Measurements from ENCODE around the gene BTBD7. TPM values are rescaled to one million over a fixed set of nuclear protein-coding genes. Genes with fewer than 3 reads are reported as not detected.

BTBD7 gene
- total and polyA plus RNA-seq, 5 donors = 8.5 to 32.2 (median 28.2) TPM

DNA sequence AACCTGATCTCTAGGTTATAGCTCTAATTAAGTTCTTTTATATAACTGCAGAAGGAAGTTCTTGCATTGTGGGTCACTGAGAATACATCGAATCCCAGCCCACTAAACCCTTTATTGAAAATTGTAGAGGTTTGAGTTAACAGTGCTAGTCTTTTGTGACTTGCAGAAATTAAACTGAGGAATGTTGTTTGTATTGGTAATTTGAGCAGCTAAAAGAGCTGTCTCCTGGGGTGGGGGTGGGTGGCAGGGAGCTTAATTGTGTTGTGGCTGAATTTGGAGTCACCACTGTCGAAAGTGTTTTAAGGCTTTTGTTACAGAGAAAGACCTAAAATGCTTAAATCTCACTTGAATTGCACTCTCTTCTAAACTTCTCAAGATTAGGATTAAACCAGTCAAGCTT is 11.0 kb upstream of the BTBD7 start:
- WGBS = 75% methylated on average over 2 of the region's 2 CpGs
- ATAC-seq = no peak
- Histone ChIP-seq H3K27ac (ENCODE audit: low read length) (no peak overlapping the region), H3K9me3 (ENCODE audit: control insufficient read depth, low read length) (no peaks in the 10 kb centered on the region), H3K27me3 (ENCODE audit: control insufficient read depth, insufficient read depth) (no peaks in the 10 kb centered on the region), H3K4me1 (ENCODE audit: control insufficient read depth, insufficient read depth, low read length) (no peaks in the 10 kb centered on the region), H3K4me3 (ENCODE audit: low read length) (no peak overlapping the region)
- no peak for DNase-seq
- intact Hi-C loops (cut with DNase I) = no loop called here

DNA sequence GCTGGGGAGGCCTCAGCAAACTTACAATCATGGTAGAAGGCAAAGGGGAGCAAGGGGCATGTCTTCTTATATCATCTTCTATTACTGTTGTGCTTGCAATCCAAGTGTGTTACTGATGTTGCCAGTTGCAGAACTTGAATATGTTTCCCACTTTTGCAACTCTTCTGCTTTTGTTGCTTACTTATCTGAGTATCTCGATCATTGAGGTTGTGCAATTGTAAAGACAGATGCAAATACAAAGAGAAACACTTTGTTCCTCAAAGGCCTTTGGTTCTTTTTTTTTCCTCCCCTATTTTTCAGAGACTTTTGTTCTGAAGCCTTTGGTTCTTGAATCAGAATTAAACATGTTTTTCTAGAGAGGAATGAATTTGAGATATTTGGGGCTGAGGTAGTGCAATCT is 10.4 kb upstream of the BTBD7 start:
- H3K4me3 ChIP-seq (ENCODE audit: low read length) = no peak overlapping the region
- no peaks in the 10 kb centered on the region for H3K4me1 ChIP-seq (ENCODE audit: control insufficient read depth, insufficient read depth, low read length)
- intact Hi-C loops (cut with DNase I) = no loop called here
- ATAC-seq (no peak), DNase-seq (no peak)
- H3K27ac ChIP-seq (ENCODE audit: low read length) = no peak overlapping the region
- H3K9me3 ChIP-seq (ENCODE audit: control insufficient read depth, low read length) = no peaks in the 10 kb centered on the region
- 71% methylated on average over 1 of the region's 1 CpG for WGBS
- H3K27me3 ChIP-seq (ENCODE audit: control insufficient read depth, insufficient read depth) = no peaks in the 10 kb centered on the region

DNA sequence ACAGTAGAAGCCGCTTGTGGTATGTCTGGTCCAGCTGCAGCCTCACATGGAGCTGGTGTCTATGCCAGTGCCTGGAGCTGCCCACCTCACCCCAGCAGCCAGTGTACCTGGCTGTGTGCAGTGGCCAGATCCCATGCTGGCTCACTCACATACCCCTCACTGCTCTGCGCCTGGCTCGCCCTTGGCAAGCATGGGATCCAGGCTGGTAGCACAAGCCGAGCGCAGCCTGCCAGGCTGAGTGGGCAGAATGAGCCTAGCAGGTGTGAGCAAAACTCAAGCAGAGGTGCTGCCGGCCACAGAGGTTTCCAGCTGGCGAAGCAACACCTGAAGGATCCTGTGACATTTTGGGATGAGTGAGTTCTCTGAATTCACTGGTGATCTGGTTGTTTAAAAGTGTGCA is 5.0 kb upstream of the BTBD7 start:
- WGBS = 98% methylated on average over 7 of the region's 7 CpGs

DNA sequence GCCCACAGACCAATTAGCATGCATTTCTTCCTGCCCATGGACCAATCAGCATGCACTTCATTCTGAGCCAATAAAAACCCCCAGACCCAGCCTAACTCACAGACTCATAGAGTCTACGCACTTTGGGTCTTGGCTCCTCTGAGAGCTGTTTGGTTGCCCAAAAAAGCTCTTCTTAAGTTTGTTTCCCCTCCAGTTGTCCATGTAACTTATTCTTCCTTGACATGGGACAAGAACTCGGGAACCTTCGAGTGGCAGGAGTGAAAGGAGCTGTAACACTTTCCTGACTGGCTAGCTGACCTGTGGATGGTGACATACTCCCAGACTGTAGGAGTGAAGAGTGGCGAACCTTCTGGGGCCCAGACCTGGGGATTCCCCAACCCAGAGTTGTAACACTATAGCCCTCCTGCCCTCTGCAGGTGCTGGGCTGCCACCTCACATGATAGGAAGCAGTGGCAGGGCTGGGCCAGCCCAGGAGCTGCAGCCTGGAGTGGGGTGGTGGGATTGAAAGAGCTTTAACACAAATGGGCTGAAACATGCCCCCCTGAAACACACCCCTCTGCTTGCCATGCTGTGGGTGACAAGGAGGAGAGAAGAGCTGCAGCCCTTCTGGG is 4.4 kb upstream of the BTBD7 start:
- WGBS = 97% methylated on average over 4 of the region's 4 CpGs
- Histone ChIP-seq H3K27ac (ENCODE audit: low read length) (no peak overlapping the region), H3K4me3 (ENCODE audit: low read length) (no peak overlapping the region), H3K27me3 (ENCODE audit: control insufficient read depth, insufficient read depth) (no peaks in the 10 kb centered on the region), H3K9me3 (ENCODE audit: control insufficient read depth, low read length) (no peaks in the 10 kb centered on the region), H3K4me1 (ENCODE audit: control insufficient read depth, insufficient read depth, low read length) (no peaks in the 10 kb centered on the region)
- intact Hi-C loops (cut with DNase I) = no loop called here
- ATAC-seq (no peak), DNase-seq (no peak)

More for the DNA sequence above, 5.0 kb upstream of the BTBD7 start:
- Histone ChIP-seq H3K4me3 (ENCODE audit: low read length) (no peak overlapping the region), H3K4me1 (ENCODE audit: control insufficient read depth, insufficient read depth, low read length) (no peaks in the 10 kb centered on the region), H3K9me3 (ENCODE audit: control insufficient read depth, low read length) (no peaks in the 10 kb centered on the region), H3K27ac (ENCODE audit: low read length) (no peak overlapping the region), H3K27me3 (ENCODE audit: control insufficient read depth, insufficient read depth) (no peaks in the 10 kb centered on the region)
- ATAC-seq (no peak), DNase-seq (no peak)
- intact Hi-C loops (cut with DNase I) = no loop called here

DNA sequence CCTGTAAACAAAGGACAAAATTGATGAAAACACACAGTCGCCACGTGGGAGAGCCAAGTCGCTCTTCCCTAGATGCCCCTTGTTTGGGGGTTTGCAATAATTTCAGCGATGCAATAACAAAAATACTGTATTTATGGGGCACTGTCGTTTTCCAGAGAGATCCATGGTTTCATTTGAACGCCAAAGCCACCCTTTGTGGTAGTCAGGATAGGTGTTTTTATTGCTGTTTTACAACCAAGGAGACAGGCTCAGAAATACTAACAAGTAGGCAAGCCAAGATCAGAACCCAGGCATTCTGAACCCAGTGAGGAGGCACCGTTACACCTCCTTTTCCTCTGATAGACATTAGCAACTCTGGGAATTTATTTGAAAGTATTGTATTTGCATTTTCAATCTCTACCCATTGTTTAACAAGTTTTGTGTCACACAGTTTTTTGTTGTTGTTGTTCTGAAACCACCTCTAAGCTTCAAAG is 831 bp upstream of the BTBD7 start:
- no peak for ATAC-seq
- peak overlapping the region; percentile 94 for H3K27ac ChIP-seq (ENCODE audit: low read length)
- intact Hi-C loops (cut with DNase I) = no loop called here
- no peak for DNase-seq
- no peaks in the 10 kb centered on the region for H3K4me1 ChIP-seq (ENCODE audit: control insufficient read depth, insufficient read depth, low read length)
- WGBS = 5% methylated on average over 7 of the region's 7 CpGs
- no peaks in the 10 kb centered on the region for H3K27me3 ChIP-seq (ENCODE audit: control insufficient read depth, insufficient read depth)
- no peaks in the 10 kb centered on the region for H3K9me3 ChIP-seq (ENCODE audit: control insufficient read depth, low read length)
- H3K4me3 ChIP-seq (ENCODE audit: low read length) = peak overlapping the region; percentile 86

DNA sequence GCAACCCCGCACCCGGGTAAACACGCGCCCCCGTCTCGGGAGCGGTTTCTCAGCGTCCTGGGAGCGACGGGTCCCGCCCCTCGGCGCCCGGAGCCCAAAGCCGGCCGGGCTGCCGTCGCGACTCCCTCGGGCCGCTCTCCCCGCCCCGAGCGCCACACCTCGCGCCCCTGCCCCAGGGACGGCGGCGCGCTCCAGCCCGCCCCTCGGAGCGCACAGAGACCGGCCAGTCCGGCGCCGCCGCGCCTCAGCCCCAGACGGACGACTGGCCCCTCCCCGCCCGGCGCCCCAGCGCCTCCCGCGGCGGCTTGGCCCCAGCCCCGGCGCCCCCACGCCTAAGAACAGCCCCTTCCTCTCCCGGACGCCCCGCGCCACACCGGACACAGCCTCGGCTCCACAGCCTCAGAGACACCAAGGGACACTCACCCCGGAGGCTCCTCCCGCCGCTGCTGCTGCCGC is 411 bp downstream of the BTBD7 start:
- WGBS = under 1% methylated on average over 61 of the region's 61 CpGs
- Histone ChIP-seq H3K27ac (ENCODE audit: low read length) (peak overlapping the region; percentile 97), H3K4me1 (ENCODE audit: control insufficient read depth, insufficient read depth, low read length) (no peaks in the 10 kb centered on the region), H3K27me3 (ENCODE audit: control insufficient read depth, insufficient read depth) (no peaks in the 10 kb centered on the region), H3K9me3 (ENCODE audit: control insufficient read depth, low read length) (no peaks in the 10 kb centered on the region), H3K4me3 (ENCODE audit: low read length) (peak overlapping the region; percentile 86)
- DNase-seq = peak; percentile 70 to 87 (median 85)
- intact Hi-C loops (cut with DNase I) = no loop called here
- ATAC-seq = peak; percentile 86 to 87

DNA sequence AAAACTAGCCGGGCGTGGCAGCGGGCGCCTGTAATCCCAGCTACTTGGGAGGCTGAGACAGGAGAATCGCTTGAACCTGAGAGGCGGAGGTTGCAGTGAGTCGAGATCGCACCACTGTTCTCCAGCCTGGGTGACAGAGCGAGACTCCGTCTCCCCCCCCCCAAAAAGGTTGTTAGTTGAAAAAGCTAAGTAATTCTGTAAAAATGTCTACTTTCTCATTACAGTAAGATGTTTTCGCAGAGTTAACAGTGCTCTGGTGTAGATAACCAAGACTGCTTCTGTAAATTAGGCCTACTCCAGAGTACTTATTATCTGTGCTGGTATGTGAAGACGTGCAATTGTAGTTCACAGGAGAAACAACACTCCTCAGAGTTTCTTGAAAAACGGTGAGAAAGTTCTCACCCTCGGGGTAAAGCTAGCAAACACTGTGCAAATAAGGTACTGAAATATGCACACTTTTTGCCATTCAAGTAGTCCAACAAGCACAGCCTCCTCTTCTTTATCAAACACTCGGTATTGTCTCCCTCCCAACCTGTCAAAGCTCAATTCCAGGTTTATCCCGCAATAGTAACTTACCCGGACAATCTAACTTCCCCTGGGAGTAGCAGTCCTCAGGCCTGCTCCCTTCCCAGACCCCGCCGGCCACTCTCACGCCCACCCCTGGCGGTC is 974 bp downstream of the BTBD7 start:
- 27% methylated on average over 21 of the region's 21 CpGs for WGBS
- intact Hi-C loops (cut with DNase I) = no loop called here
- no peak for ATAC-seq
- Histone ChIP-seq H3K9me3 (ENCODE audit: control insufficient read depth, low read length) (no peaks in the 10 kb centered on the region), H3K4me1 (ENCODE audit: control insufficient read depth, insufficient read depth, low read length) (no peaks in the 10 kb centered on the region), H3K27me3 (ENCODE audit: control insufficient read depth, insufficient read depth) (no peaks in the 10 kb centered on the region), H3K4me3 (ENCODE audit: low read length) (peak overlapping the region; percentile 86), H3K27ac (ENCODE audit: low read length) (peak overlapping the region; percentile 97)
- no peak for DNase-seq

DNA sequence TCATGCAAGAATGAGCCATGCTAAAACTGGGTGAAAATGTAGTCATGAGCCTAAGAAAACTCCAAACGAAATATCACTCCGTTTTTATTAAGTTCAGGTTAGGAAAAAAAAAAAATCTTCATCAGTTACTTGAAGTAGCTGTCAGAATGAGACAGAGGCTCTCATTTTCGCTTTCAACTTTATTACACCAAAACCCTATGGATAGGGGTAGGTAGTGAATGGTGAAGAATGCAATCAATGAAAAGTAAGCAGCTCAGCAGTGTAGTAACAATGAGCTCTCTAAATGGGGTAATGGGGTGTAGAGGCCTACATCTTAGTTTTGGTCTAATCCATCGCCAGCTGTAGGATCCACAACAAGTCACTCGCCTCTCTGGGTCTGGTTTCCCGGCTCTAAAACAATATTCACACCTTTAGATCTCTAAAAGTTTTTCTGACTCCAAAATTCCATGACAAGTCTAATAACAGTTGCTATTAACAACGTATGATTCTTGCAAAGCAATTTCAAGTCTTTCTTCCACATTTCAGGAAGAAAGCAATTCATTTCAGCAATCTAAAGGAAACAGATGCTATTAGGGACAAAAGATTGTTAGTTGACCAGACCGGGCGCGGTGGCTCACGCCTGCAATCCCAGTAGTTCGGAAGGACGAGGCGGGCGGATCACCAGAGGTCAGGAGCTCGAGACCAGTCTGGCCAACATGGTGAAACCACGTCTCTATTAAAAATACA is 1.7 kb downstream of the BTBD7 start:
- Histone ChIP-seq H3K4me1 (ENCODE audit: control insufficient read depth, insufficient read depth, low read length) (peaks cover under 1% of the 10 kb centered on the region), H3K27me3 (ENCODE audit: control insufficient read depth, insufficient read depth) (no peaks in the 10 kb centered on the region), H3K27ac (ENCODE audit: low read length) (peak overlapping the region; percentile 97), H3K4me3 (ENCODE audit: low read length) (peak overlapping the region; percentile 86), H3K9me3 (ENCODE audit: control insufficient read depth, low read length) (no peaks in the 10 kb centered on the region)
- DNase-seq (peak; percentile 65 to 75 (median 69)), ATAC-seq (peak in 1 of 2 donors; percentile 44)
- intact Hi-C loops (cut with DNase I) = no loop called here
- WGBS = 42% methylated on average over 17 of the region's 17 CpGs

DNA sequence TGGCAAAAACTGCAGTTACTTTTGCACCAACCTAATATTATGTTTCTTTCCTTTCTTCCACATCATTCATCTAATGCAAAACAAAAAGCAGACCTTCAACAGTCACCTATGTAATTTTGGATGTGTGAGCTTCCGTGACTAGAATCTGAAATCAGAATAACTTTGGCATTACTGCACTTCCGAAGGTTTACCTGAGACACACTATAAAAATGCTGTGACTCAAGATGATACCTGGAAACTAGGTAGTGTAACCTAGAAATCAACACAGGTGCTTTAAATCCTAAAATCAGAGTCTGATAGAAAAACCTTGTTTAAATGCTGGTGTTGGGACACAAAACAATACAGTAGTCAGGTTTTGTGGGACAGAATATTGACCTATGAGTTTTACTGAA is 2.2 kb downstream of the BTBD7 start:
- 88% methylated on average over 2 of the region's 2 CpGs for WGBS
- no peaks in the 10 kb centered on the region for H3K27me3 ChIP-seq (ENCODE audit: control insufficient read depth, insufficient read depth)
- no peak overlapping the region for H3K27ac ChIP-seq (ENCODE audit: low read length)
- H3K4me3 ChIP-seq (ENCODE audit: low read length) = no peak overlapping the region
- intact Hi-C loops (cut with DNase I) = no loop called here
- H3K4me1 ChIP-seq (ENCODE audit: control insufficient read depth, insufficient read depth, low read length) = peaks cover 2% of the 10 kb centered on the region
- no peak for ATAC-seq
- DNase-seq = no peak
- no peaks in the 10 kb centered on the region for H3K9me3 ChIP-seq (ENCODE audit: control insufficient read depth, low read length)

DNA sequence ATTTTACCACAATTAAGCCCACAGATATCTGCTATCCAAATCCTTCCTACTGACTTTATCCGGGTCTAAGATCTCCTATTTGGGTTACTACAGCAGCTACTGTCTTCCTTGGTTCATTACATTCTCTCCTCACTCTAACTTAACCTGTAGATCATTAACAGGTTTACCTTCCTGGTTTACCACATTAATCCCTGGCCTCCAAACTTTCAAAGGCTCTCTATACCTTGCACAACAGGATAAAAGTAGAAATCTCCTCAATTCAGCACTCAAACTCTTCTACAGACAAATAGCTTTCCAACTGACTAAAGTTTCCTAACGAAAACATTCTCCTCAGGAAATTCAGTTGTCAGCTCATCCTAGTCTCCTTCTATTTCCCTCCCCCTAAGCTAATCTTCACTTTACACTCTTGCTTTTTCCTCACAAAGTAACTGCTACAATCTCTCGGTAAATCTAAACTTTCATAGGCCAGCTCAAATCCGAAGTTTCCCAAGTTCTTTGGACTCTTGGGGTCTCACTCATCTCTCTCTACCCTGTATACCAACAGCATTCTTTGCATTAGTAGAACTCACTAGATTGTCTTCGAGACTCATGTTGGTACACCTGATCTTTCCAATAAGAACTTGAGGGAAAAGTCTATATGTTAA is 2.7 kb downstream of the BTBD7 start:
- intact Hi-C loops (cut with DNase I) = no loop called here
- WGBS = 72% methylated on average over 5 of the region's 5 CpGs
- no peak overlapping the region for H3K27ac ChIP-seq (ENCODE audit: low read length)

DNA sequence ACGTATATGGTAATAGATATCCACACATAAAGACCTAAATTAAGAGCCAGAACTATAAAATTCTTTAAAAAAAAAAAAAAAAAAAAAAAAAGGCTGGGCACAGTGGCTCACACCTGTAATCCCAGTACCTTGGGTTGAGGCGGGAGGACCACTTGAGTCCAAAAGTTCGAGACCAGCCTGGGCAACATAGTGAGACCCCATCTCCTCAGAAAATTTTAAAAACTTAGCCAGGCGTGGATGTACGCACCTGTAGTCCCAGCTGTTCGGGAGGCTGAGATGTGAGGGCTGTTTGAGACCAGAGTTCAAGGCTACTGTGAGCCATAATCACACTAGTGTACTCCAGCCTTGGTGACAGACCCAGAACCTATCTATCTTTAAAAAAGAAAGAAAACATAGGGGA is 4.3 kb downstream of the BTBD7 start:
- no peak for ATAC-seq
- 97% methylated on average over 6 of the region's 6 CpGs for WGBS
- intact Hi-C loops (cut with DNase I) = no loop called here

More for the DNA sequence above, 2.7 kb downstream of the BTBD7 start:
- ATAC-seq (no peak), DNase-seq (no peak)
- H3K4me1 ChIP-seq (ENCODE audit: control insufficient read depth, insufficient read depth, low read length) = peaks cover 2% of the 10 kb centered on the region
- H3K4me3 ChIP-seq (ENCODE audit: low read length) = no peak overlapping the region
- H3K9me3 ChIP-seq (ENCODE audit: control insufficient read depth, low read length) = no peaks in the 10 kb centered on the region
- no peaks in the 10 kb centered on the region for H3K27me3 ChIP-seq (ENCODE audit: control insufficient read depth, insufficient read depth)

More for the DNA sequence above, 4.3 kb downstream of the BTBD7 start:
- Histone ChIP-seq H3K4me1 (ENCODE audit: control insufficient read depth, insufficient read depth, low read length) (peaks cover 2% of the 10 kb centered on the region), H3K27ac (ENCODE audit: low read length) (no peak overlapping the region), H3K9me3 (ENCODE audit: control insufficient read depth, low read length) (no peaks in the 10 kb centered on the region), H3K27me3 (ENCODE audit: control insufficient read depth, insufficient read depth) (no peaks in the 10 kb centered on the region), H3K4me3 (ENCODE audit: low read length) (no peak overlapping the region)
- DNase-seq = no peak
